ENCODE data around the gene PARD3B.

DNA sequence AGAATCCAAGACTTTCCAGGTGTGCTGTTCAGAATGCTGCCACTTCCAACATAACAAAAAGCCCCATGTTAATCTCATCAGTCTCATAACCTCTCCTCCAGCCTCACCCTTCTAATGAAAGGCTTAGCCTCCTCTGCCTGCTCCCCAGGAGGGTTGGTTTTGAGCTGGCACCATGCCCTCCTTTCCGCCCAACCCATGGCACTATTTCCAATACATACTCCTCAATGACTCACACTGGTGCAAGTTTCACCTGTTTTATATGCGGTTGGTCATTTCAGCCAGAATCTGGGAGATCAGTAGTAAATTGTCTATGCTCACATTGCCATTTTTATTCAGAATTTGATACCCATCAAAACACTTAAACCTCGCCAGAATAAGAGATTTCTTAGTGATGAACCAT lies 979.4 kb downstream of the PARD3B start:
- TF ChIP-seq POLR2A (IDR thresholded peaks at IDR 0.05; ENCODE audit: low read length) (no peak), GATA1 (IDR thresholded peaks at IDR 0.05; ENCODE audit: low read depth, low read length) (no peak)

Measured in erythroblast (primary cell).